Smooth muscle cell of the brain vasculature (primary cell): Measurements from ENCODE around the gene CNTLN.

Experiments
- DNase-seq: peaks from one replicate; pipeline ENCODE4 v3.0.0-alpha.2; 2012; ENCODE audit warnings: low read depth, low spot score

Gene CNTLN, protein sequence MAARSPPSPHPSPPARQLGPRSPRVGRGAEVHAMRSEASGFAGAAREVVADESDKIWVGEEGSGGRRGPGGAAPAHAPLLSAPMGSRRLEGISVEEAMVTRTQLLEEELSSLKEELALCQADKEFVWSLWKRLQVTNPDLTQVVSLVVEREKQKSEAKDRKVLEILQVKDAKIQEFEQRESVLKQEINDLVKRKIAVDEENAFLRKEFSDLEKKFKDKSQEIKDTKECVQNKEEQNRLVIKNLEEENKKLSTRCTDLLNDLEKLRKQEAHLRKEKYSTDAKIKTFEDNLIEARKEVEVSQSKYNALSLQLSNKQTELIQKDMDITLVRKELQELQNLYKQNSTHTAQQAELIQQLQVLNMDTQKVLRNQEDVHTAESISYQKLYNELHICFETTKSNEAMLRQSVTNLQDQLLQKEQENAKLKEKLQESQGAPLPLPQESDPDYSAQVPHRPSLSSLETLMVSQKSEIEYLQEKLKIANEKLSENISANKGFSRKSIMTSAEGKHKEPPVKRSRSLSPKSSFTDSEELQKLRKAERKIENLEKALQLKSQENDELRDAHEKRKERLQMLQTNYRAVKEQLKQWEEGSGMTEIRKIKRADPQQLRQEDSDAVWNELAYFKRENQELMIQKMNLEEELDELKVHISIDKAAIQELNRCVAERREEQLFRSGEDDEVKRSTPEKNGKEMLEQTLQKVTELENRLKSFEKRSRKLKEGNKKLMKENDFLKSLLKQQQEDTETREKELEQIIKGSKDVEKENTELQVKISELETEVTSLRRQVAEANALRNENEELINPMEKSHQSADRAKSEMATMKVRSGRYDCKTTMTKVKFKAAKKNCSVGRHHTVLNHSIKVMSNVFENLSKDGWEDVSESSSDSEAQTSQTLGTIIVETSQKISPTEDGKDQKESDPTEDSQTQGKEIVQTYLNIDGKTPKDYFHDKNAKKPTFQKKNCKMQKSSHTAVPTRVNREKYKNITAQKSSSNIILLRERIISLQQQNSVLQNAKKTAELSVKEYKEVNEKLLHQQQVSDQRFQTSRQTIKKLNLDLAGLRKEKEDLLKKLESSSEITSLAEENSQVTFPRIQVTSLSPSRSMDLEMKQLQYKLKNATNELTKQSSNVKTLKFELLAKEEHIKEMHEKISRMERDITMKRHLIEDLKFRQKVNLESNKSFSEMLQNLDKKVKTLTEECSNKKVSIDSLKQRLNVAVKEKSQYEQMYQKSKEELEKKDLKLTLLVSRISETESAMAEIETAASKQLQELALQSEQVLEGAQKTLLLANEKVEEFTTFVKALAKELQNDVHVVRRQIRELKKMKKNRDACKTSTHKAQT (N-terminal part only)

DNA sequence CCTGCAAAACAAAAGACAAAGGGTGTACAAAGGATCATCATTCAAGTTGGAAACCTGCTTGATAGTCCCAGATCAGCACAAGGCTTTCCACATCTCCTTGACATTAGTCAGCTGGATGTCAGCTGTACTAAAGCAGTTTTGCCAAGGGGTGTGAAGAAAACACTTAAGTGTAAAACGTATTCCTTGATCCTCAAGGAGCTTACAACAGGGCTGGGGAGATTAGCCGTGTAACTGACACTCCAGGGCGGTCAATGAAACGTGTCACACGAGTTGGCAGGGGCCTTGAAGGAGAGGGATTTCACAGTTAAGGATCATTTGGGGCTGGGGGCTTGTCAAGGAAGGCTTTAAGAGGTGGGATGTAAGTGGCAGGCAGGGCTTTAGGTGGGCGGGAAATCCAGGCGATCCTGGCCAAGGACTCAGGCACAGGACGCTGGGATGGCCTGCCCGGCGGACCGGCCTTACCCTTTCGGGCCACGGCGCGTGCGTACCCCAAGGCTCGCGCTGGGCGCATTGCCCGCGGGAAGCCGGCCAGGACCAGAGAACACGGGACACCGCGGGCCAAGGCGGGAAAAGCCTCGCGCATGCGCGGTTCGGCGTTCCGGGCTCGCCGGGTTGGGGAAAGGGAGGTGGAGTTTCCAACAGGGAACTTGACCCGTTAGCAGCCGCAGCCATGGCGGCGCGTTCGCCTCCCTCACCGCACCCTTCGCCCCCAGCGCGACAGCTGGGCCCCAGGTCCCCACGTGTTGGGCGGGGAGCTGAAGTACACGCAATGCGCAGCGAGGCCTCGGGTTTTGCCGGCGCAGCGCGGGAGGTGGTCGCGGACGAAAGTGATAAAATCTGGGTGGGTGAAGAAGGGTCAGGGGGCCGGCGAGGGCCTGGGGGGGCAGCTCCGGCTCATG, at the start of gene CNTLN:
TSS of gene CNTLN (plus strand) at position 645 of the 899 bp plus-strand sequence. CDS start at position 671, 26 bp downstream.
- peak; percentile 62 for DNase-seq

DNA sequence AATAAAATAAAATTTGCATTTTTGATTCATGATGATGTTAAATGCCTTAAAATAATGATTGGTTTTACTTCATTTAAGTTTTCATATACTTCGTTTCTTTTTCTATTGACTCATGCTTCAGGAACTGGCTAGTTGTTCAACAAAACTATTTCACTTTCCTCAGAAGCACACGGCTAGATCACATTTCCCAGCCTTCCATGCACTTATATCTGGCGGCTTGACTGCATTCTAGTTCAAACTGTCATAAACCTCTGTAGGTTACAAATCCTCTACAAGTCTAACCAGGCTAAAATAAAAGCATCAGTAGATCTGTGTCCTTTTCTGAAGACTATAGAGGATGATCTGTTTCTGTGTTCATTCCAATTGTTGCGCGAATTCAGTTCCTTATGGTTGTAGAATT, 46.3 kb upstream of the CNTLN start:
- no peak for DNase-seq

DNA sequence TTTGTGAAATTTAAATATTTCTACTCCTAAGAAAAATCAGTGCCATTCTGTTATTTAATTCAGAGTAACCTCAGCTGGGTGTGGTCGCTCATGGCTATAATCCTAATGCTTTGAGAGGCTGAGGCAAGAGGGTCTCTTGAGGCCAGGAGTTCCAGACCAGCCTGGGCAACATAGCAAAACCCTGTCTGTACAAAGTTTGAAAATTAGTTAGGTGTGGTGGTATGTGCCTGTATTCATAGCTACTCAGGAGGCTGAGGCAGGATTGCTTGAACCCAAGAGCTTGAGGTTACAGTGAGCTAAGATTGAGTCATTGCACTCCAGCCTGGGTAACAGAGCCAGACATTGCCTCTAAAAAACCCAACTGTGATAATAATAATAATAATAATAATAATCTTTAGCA, 44.8 kb upstream of the CNTLN start:
- DNase-seq, result no peak

DNA sequence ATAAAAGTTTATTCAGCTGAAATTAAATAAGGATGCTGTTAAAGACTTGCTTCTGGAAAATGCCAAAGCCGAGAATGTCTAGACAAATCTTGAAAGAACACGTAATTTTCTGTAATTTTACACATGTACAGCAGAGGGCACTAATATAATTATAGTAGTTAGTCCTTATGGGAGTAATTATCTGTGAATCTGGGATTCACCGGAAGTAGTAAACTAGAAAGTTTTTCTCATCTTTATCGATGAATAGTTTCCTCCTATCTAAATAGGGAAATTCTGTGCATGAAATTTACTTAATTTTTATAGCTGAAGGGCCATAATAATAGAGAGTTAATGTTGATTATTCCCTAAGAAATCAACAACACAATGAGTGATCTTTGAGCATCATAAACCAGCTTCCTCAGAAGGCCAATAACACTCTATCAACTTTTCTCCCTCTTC, 18.4 kb upstream of the CNTLN start:
- DNase-seq, result no peak

DNA sequence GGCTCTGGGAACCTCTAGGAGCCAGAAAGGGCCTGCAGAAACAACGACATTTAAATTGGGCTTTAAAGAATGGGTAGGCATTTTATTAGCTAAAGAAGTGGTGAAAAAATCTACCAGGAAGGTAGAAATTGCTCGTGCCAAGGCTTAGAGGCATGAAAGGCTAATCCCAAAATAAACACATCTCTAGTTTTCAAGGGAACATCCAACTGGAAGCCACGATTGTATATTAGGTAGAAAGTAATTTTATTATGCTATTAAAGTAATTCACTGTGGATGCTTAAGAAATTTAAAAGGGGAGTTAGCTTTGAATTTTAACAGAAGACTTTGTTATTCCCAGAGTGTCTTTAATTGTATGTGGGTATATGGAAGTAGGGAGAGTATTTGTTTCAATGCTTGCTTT, 17.5 kb upstream of the CNTLN start:
- no peak for DNase-seq

DNA sequence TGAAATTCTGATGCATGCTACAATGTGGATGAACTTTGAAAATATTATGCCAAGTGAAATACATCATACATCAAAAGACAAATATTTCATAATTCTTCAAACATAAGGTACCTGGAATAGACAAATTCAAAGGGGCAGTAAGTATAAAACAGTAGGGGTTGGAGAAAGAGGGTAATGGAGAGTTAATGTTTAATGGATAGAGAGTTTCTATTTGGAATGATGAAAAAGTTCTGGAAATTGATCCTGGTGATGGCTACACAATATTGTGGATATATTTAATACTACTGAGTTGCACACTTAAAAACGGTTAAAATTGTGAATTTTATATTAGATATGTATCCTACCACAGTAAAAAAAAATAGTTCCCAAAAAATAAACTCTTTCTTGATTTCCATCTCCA, 14.6 kb upstream of the CNTLN start:
- DNase-seq, result no peak

DNA sequence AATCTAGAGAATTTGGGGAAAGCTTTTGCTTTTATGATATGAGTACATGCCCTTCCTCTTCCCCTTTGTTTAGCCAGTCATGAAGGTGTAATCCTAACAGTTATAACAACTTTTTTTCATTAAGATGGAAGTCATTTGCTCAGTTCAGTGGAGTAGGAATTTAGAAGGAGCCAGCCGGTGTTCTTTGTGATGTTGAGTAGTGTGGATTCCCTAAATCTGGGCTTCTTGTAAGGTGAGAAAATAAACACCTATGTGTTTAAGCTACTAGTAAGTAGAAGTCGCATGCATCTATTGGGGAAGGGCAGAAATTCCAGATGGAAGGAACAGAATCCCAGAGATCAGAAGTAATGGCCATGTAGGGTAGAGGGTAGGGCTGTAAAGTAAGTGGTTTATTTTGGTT, 13.6 kb upstream of the CNTLN start:
- DNase-seq, result no peak

DNA sequence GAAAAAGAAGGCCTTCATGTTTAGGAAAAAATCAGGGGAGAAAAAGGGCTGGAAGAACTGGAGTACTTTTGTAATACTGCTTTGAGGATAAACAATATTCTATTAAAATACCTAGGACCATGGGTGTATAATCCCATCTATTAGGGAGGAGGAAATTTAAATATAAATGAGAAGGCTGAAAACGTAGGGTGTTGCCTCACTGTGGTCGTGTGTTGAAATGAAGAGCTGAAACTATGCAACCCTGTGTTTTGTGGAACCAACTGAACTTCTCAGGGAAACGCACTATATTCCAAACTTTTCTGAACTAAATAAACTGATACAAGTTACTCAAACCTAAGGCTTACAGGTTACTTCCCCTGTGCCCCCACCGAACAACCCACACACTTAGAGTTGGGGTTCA, 4.5 kb upstream of the CNTLN start:
- no peak for DNase-seq

DNA sequence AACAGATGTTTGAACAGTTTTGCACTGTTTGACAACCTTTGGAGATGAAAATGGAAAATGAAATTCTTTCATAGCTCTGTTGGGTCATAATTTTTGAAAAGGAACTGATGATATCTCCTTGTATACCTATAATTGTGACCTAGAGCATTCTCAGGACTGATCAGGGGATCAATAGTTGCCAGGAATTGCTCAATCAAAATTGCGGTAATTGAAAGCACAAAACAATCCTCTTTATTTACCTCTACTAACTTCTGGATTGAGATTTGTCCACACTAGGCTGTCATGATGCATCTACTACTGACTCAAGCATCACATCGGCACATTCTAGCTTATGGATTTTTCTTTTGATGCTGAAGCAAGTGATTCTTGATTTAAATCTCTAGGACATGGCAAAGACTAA, 4.1 kb upstream of the CNTLN start:
- DNase-seq, result no peak

DNA sequence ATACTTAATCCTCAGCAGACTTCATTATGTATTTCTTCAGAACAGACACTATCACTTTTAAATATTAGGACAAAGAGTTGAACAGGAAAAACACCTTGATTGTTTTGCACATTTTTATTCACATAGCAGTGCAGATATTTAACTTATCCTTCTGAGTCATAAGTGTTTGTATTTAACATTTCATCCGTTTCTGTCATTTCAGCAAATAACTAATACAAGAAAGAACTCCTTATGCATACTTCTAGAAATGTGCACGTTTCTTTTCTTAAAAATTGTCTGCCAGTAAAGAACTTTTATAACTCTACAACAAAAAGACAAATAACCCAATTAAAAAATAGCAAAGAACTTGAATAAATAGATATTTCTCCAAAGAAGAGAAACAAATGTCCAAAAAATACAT, 3.3 kb upstream of the CNTLN start:
- no peak for DNase-seq

DNA sequence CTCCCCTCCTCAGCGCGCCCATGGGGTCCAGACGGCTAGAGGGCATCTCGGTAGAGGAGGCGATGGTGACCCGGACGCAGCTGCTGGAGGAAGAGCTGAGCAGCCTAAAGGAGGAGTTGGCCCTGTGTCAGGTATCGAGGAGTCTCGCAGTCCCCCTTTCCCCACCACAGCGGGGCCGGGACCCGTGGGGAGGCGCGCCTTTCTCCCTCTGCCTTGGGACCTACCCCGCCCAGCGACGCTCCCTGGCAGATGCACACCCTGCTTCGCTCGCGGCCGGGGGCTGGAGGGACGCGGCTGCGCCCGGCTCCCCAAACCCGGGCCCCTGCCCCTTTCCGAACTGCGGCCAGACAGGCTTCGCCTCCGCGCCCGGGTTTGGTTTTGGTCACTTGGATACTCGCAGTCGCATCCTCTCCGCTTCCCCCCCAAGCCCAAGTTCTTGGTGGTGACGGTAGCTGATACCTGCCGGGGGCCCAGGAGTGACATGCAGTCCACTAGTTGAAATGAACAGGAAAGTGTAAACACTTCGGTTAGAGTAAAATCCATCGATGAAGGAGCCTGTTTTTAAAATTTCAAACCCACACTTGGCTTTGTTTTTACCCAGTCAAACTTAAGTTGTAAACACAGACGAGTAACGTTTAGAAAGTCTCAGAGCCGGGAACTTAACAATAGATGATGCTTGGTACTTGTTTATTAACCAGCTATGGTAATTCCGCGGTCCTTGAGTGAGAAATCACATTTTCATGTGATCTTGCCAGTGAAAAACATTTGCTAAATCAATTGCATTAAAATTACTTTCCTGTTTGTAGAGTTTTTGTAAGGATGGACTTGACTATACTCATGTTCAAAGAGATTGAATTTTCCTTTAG, 688 bp downstream of the CNTLN start:
- no peak for DNase-seq

DNA sequence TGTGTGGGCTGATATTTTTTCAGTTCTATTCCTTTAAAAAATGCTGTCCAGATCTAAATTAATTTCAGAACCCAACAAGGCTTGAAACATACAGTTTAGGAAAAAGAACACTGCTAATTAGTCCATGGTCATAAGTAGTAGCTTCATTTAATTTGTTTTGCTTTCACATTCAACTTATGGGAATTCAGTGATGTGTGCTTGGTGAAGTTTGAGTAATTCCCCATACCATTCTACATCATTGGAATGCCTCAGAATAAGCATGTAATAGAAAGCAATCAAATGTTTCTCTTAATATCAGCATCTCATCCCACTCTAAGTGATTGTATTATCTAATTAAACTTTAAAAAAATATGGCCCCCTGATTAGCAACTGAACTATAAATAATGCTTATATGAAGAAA, 2.7 kb downstream of the CNTLN start:
- no peak for DNase-seq

DNA sequence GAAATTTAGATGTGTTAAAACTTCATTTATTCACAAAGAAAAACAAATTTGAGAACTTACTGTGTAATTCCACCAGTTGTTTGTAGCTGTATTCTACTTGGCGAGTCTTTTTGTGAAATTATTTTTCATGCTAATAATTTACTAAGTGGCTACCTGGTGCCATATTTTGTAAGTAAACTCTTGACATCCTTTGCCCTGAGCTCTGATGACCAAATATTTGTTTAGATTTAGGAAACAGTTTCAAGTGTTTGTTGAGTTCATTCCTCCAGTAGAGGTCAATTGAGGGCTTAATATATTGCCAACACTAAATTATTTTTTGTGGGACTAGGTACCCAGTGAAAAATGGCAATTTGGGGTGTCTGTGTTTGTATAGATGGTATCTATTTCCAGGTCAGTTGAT, 3.7 kb downstream of the CNTLN start:
- no peak for DNase-seq

DNA sequence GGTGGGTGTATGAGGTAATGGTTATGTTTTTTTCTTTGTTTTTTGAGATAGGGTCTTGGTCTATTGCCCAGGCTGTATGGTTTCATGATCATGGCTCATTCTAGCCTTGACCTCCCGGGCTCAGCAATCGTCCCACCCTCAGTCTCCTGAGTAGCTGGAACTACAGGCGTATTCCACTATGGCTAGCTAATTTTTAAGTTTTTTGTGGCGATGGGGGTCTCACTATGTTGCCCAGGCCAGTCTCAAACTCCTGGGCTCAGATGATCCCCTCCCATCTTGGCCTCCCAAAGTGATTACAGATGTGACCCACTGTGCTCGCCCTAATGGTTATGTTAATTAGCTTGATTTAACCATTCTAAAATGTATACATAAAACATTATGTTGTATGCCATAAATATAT, 5.6 kb downstream of the CNTLN start:
- DNase-seq, result no peak

DNA sequence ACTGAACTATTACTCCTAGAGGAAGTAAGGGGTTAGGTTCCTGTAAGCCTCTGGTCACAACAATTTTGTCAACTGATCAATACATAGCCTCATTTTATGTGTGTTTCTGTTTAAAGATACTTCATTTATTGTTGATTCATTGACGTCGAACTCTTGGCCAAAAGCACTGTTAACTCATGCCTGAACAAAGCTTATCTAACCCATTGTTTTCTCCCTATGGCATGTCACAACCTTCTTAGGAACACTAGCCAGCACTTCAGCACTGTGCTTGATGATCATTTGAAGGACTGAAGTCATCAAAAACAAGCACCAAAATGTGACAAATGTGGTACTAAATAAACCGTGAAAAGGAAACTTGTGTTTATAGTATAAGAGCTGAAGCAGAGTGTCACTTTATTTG, 13.5 kb downstream of the CNTLN start:
- DNase-seq, result no peak

DNA sequence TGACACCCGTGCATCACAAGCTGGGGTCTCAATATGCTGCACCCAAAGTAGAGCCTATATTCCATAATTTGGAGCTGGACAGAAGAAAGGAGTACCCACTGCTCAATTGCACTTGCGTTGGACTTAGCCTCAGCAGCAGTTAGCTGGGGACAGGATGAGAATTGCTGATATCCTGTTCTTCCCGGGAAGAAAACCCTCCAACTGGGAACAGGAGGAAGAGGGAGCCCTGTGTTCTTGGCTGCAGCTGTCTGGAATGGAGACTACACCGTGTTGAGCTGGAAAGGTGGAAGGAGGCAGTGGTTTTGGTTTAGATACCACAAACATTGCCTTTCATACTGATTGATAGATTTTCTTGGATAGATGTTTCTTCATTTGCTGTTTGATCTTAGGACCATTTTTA, 24.6 kb downstream of the CNTLN start:
- no peak for DNase-seq

DNA sequence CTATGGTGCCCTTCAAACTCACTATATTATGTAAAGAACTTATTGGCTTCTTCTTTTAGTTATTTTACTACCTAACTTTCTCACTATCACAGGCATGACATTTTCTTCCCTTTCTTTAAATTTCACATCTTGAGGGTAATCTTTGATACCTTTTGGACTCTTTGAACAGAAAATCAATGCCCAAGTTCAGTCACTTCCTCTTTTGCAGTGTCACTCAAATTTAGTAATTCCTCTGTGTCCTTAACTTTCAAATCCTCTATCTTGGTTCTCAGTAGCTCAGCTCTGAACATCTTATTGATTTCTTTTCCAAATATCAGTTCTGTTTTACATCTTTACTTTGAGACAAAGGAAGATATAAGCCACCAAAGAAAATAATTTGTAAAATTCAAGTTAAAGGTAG, 25.5 kb downstream of the CNTLN start:
- no peak for DNase-seq

DNA sequence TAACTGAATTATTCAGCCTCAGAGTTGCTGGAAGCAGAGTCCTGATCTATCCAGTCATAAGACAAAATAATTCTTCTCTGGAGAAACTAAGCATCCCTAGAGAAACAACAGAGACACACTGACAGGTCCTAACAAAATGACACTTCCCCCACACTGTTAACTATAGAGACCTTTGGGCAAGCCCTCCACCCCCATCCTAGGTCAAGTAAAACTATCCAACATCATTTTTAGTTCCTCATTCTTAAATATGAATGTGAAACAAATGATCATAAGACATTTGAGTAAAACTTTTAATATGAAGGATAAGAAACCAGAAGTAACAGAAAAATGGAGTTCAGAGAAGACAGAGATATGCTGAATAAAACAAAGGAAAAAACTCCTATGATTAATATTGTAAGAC, 30.9 kb downstream of the CNTLN start:
- DNase-seq, result no peak

DNA sequence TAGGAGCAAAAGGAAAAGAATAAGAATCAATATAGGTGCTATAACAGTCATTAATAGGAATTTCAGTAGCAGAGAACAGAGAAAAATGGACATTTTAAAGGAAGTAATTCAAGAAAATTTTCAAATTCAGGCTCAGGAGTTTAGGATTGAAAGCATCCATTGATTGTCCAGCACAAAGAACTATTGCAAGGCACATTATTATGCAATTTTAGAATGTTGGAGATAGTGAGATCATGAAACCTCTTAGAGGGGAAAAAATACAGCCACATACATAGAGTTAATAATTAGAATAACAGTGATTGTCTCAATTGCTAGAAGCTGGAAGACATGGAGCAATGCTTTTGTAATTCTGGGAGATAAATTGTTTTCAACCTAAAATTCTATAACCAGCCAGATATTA, 31.5 kb downstream of the CNTLN start:
- DNase-seq, result no peak
